GM10248 (cell line): ENCODE results near the gene PLA2G4B.
A peak's percentile ranks its signal among the peaks of the same experiment; 100 is the strongest.

Experiments
- CTCF ChIA-PET: fragments of 300-600 bp; sonication (Branson Sonifier 250); formaldehyde crosslinking; extraction: SDS; loops from one replicate; lab custom pipeline; 2021; ENCODE audit warnings: antibody characterized with exemption; lab: Yijun Ruan, JAX
- POLR2A ChIA-PET: fragments of 350-650 bp; sonication (Branson Sonifier 250); formaldehyde crosslinking; extraction: SDS; loops from one replicate; lab custom pipeline; 2020; ENCODE audit warnings: antibody characterized with exemption; lab: Yijun Ruan, JAX
- DNase-seq: peaks from one replicate; pipeline ENCODE4 v3.0.0; 2012; ENCODE audit errors: extremely low spot score
- CTCF ChIP-seq: IDR thresholded peaks from 2 replicates; pipeline ENCODE4 v1.5.1; 2012; ENCODE audit warnings: mild to moderate bottlenecking, low read depth; ENCODE audit errors: extremely low read depth, missing control alignments, control extremely low read depth

PLA2G4B gene

GRCh38 chr15:41892621-41893421 is 54.2 kb downstream of the PLA2G4B start:
- ChIA-PET POLR2A (no interaction called here), CTCF (interaction anchor here (1.2 to 2.8 kb wide), 3 partner anchors 9 to 23 kb away, joined by 3 to 11 read pairs (median 10); no protein-coding TSS in a partner anchor)
- DNase-seq, result no peak
- TF ChIP-seq CTCF, result no peak

- no peak for TF ChIP-seq CTCF
- no peak for DNase-seq
- ChIA-PET POLR2A (no interaction called here), CTCF (interaction anchor here (0.7 to 2.8 kb wide), 4 partner anchors 8 to 24 kb away, joined by 3 to 11 read pairs (median 6); no protein-coding TSS in a partner anchor)
Observed at GRCh38 chr15:41893422-41894250, 55.0 kb downstream of the PLA2G4B start, which contains the start of gene SPTBN5. TSS of gene SPTBN5 (minus strand) at chr15:41894053. CDS start at chr15:41893497, 556 bp downstream.

- CTCF ChIA-PET, result interaction anchor here (0.9 to 2.3 kb wide), 4 partner anchors 10 to 335 kb away, joined by 3 to 20 read pairs (median 4); partner anchors contain the start of gene TYRO3
- no peak for DNase-seq
- TF ChIP-seq CTCF, result no peak
- POLR2A ChIA-PET, result no interaction called here
Observed at GRCh38 chr15:41894251-41894790, 55.7 kb downstream of the PLA2G4B start.

- CTCF ChIA-PET, result interaction anchor here (0.9 to 2.3 kb wide), 5 partner anchors 10 to 335 kb away, joined by 3 to 20 read pairs (median 4); partner anchors contain the start of gene TYRO3
- peak; percentile 91 for DNase-seq
- TF ChIP-seq CTCF, result peak; percentile 30
- POLR2A ChIA-PET, result no interaction called here
Observed at GRCh38 chr15:41894791-41895463, 56.3 kb downstream of the PLA2G4B start.

GRCh38 chr15:41895491-41895890 is 56.8 kb downstream of the PLA2G4B start:
- ChIA-PET POLR2A (no interaction called here), CTCF (interaction anchor here (1.1 to 2.3 kb wide), 4 partner anchors 9 to 336 kb away, joined by 3 to 20 read pairs (median 4); partner anchors contain the start of gene TYRO3)
- DNase-seq, result no peak
- TF ChIP-seq CTCF, result no peak

- CTCF ChIA-PET, result interaction anchor here (1.1 to 2.3 kb wide), 2 partner anchors 9 to 17 kb away, joined by 3 to 20 read pairs; no protein-coding TSS in a partner anchor
- POLR2A ChIA-PET, result no interaction called here
Observed at GRCh38 chr15:41895957-41896356, 57.3 kb downstream of the PLA2G4B start.

More at GRCh38 chr15:41895957-41896356, 57.3 kb downstream of the PLA2G4B start:
- DNase-seq, result no peak
- no peak for TF ChIP-seq CTCF
